GM18870 (cell line): ENCODE results near the gene ATG101.

ENCODE experiments used
- ATAC-seq: cut with Tn5 transposase; IDR thresholded peaks from one replicate; pipeline ENCODE4 v1.9.1; 2021; ENCODE audit warnings: moderate library complexity; ENCODE audit not compliant: unreplicated experiment

The ATG101 gene

GRCh38 chr12:52079576-52080402 is 10.0 kb downstream of the ATG101 start, which contains the start of gene SMIM41:
Gene SMIM41, plus strand, starts transcription at chr12:52079704. Its CDS starts 76 bp downstream, at chr12:52079780.
- no peak for ATAC-seq

DNA sequence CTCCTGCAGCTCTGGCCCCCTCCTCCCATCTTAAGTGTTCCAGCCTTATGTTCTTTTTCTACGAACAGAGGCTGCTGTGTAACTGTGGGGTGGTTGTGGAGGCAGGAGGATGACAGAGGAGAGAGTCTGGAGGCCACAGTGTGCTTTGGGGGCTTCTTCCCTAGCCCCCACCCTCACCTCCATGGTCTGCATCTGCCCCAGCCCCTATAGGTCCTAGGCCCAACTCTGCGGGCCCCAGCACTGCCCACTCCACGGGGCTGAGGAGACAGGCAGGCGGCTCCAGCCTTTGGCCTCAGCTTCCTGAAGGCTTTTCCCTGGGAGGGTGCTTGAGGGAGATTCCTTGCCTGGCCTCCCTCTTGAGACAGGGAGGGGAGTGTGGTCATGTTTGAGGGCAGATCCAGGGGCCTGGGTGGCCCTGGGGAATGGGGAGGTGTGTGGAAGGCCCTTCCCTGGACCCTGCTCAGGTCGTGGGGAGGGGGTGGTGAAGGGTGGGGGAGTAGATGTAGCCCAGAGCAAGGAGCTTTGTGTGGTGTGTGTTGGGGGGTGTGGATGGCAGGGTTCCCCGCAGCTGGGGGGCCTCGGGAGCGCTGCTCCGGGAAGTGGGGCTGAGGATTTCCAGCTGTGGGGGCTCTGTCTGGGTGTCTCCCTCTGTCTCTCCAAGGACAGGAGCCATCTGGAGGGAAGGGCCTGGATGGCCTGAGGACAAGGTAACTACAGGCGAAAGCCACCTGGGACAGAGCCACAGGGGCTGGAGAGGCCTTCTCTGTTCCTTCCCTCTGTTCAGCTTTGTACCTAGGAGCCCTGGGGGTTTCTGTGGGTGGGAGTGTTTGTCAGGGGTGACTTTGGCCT is 10.8 kb downstream of the ATG101 start:
- ATAC-seq = no peak

GRCh38 chr12:52081263-52081733 is 11.5 kb downstream of the ATG101 start:
- ATAC-seq = no peak

DNA sequence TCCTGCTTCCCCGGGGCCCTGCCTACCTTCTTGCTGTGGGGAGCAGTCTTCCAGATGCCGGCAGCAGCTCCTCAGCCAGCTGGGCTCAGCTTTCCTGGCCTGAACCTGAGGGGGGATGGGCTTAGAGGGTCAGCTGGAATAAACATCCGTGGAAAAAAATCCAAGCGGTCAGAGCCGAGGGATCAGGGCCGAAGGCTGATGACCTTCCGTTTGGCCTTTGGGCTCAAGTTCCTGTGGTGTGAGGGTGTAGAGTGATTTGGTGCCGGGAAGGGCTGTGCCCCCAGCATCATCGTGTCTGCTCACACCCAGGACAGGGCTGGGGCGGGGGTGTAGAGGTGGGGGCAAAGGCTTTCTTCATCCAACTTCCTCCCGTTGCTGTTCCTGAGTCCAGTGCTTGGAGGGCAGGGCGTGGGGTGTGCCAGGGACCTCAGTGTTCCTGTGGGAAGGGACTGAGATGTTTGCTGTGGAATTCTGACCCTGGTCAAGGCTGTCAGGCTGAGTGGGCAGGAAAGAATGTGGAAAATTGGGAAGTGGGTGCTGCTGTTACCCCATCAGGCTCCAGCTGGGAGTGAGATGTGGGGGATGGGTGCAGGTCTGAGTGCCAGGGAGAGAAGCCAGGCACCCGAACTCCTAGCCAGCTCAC is 12.4 kb downstream of the ATG101 start:
- no peak for ATAC-seq

DNA sequence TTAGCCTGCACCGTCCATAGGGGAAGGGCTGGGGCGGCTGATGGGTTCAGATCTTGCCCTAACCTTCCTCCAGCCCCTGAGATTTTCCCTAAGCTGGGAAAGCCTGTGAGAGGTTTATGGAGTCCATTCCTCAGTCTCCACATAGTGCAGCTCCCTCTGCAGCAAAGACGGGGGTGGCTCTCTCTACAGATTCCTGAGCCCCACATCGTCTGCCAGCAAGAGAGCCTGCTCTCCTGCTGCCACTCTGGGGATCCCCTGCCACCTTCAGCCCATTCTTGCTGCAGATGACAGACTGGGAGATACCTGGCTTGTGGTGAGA is 12.8 kb downstream of the ATG101 start:
- no peak for ATAC-seq

- ATAC-seq = no peak
These were observed 13.3 kb downstream of the ATG101 start for GRCh38 chr12:52082988-52083637.

GRCh38 chr12:52083638-52083996 is 13.8 kb downstream of the ATG101 start:
- no peak for ATAC-seq

- ATAC-seq = no peak
These were observed 14.9 kb downstream of the ATG101 start for GRCh38 chr12:52084491-52085231.

GRCh38 chr12:52085682-52086180 is 16.0 kb downstream of the ATG101 start:
- no peak for ATAC-seq

DNA sequence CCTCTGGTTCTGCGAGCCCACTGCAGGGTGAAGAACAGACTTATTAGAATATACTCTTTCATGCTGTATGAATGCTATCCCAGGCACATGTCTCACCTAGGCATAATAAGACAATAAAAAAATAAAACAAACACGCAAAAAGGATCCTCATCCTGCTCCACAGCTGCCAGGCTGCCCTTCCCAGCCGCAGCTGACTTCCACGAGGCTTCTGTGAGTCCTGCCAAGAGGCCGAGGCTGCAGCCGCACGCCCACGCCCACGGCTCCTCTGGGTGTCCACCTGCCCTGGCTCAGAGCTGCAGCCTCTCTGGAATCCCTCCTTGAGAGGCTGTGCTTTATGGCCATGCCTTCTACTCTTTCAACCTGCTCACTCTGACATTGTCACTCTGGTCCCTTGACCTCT is 16.6 kb downstream of the ATG101 start:
- ATAC-seq = no peak

- no peak for ATAC-seq
These were observed 17.4 kb downstream of the ATG101 start for GRCh38 chr12:52086944-52087835.

GRCh38 chr12:52087961-52088820 is 18.4 kb downstream of the ATG101 start:
- ATAC-seq = no peak

GRCh38 chr12:52089491-52089890 is 19.7 kb downstream of the ATG101 start:
- no peak for ATAC-seq

- ATAC-seq = no peak
These were observed 20.5 kb downstream of the ATG101 start for GRCh38 chr12:52090291-52090690.

DNA sequence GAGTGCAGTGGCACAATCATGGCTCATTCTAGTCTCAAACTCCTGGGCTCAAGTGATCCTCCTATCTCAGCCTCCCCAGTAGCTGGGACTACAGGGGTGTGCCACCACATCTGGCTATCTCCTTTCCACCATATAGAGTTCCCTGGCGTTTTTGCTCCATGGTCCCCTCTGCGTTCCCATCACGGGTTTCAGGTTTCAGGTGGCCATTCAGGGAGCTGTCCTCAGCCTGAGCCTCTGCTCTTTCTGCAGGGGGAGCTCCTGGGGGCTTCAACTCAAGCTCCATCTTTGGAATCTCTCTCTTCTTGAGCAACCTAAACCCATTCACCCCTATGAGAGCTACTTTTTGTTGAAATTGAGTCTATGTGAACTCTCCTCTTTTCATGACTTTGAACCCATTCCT is 21.3 kb downstream of the ATG101 start:
- no peak for ATAC-seq

DNA sequence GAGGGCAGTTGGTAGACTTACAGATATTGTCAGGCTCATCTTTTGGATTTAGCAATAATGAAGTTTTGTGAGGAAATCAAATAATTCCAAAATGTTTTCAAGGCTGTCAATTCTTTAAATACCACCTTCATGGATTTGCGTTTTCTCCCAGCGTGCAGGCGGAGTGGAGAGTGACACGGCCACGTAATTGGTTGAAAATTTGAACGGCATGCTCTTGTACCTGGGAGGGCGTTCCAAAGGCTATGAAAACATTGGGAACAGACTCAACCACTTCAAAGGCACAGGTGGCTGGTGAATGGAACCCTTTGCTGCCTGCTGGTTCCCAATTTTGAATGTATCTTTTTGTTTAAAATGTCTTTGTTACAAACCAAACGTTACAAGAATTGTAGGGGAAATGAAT is 22.1 kb downstream of the ATG101 start:
- no peak for ATAC-seq

DNA sequence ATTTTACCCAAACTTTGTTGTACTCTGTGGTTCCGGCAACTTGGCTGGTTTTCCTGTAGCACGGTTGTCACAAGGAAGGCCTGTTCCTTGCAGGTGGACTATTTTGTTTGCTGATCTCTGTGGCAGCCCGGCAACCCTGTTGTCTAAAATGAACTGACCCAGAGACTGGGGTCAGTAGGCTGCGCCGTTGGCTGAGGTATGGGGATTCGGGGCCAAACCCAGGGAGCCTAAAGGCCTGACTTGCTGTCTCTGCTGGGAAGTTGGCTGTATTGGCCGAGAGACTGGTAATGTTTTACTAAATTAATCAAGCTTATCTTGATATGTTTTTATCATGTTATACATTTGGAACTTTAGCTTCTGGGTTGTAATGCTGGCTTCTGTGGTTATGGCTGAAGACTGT is 23.6 kb downstream of the ATG101 start:
- ATAC-seq = no peak

DNA sequence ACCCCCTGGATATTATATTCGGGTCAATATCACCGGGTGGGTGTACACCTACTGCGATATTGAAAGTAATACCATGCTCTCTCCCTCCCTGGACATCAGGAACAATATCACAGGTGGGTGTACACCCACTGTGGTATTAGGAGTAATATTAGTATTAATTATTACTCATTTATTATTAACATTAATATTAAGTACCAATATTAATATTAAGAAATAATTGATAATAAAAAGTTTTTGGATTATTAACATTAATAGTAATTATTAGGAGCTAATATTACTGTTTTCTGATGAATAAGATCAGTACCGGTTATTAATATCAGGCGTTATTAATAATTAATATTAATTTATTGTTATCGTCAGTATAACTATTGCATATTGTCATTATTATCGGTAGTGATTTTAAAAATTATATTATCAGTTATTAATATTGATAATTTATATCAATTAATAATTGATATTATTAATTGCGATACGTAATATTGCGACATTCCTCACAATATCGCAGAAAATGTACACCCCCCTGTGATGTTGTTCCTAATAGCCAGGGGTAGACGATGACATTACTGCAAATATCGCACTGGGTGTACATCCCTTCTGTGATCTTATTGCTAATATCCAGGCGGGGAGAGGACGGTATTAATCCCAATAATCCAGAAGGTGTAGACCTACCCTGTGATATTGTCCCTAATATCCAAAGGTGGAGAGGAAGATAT is 26.7 kb downstream of the ATG101 start:
- ATAC-seq = no peak
